Measurements from ENCODE around the gene TGFBR2.

TGFBR2 gene

DNA sequence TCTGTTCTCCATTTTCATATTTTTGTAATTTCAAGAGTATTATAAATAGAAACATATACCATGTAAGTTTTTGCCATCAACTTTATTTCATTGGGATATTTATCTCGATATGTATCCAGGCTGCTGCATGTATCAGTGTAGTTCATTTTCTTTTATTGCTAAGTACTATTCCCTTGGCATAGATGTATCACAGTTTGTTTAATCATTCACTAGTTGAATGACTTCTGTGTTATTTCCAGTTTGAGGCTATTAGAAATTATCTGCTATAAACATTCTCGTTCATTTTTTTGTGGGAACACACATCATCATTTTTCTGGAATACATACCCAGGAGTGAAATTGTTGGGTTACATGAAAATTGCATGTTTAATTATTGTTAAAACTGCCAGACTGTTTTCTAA, 18.5 kb upstream of the TGFBR2 start:
- no peak for TF ChIP-seq CTCF (conservative IDR thresholded peaks at IDR 0.05)
- H3K27ac ChIP-seq, result no peak overlapping the region

DNA sequence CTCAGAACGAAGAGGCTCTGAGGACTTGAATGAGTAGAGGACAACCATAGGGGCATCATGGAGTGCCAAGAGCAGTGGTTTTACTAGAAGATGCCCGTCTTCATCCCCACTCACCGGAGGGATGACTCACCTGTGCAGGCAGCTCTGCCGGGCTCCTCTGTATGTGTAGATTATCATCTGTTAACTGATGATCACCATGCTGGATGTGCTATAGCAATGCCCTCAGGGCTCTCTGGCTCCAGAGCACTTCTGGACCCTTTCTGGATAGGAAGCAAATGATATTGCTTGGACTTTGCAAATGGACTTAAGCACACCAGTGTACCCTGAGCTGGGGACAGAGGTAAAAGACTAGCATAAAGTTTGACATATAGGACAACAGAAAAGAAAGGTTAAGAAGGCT, 10.2 kb upstream of the TGFBR2 start:
- no peak for TF ChIP-seq CTCF (conservative IDR thresholded peaks at IDR 0.05)
- H3K27ac ChIP-seq, result no peak overlapping the region

GRCh38 chr3:30597131-30597768, 9.2 kb upstream of the TGFBR2 start:
- no peak for TF ChIP-seq CTCF (conservative IDR thresholded peaks at IDR 0.05)
- peak overlapping the region; percentile 54 for H3K27ac ChIP-seq

DNA sequence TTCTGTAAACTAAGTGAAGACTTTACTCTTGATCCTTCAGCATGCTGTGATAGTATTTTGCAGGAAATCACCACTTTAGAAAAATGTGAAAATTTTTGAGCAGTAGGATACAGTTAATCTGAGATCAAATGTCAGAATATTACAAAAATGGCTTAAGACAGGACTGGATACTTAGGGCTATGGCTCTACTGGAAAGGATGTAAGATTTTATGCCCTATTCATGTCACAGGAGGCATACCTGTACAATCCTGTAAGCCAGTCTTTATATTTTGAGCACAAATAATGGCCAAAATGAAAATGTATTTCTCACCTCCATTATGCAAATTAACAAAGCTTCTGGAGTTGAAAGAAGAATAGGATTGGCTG, 8.6 kb upstream of the TGFBR2 start:
- peak overlapping the region; percentile 54 for H3K27ac ChIP-seq
- TF ChIP-seq CTCF (conservative IDR thresholded peaks at IDR 0.05), result no peak

DNA sequence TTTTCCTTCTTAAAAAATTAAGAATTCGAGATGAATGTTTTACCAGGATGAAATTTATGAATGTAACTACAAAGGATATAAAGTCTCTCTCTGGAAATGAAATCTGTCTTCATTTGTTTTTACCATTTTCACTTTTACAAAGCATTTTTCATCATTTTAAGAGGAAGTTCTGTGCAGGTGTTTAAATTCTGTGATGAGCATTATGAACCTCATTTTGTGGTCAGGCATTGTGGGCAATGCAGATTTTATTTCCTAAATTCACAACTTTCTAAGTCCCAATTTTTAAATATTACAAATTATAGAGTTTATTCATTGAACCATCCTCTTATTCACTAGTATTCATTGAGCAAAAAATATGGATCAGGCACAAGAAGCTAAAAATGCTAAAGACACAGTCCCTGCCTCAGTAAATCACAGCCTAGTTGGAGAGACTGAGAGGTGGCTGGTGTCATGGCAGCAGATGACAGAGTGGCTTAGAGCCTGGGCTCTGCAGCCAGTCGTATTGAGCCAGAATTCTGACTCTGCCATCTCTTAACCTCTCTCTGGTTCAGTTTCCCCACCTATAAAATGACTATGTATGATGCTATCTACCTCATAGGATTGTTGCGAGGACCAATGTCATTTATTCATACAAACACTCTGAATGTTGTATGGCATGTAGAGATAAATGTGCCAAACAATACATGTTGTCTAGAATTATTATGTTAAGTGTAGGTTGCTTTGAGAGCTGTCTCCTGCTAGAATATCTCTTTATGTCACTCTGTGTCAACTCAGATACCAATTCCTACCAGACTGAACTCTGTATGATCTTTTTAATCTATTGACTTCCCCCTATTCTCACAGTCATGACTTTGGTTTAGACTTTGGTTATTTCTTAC, 7.5 kb upstream of the TGFBR2 start:
- no peak overlapping the region for H3K27ac ChIP-seq

GRCh38 chr3:30600572-30600971, 5.8 kb upstream of the TGFBR2 start:
- TF ChIP-seq CTCF (conservative IDR thresholded peaks at IDR 0.05), result no peak
- no peak overlapping the region for H3K27ac ChIP-seq

More for the DNA sequence above, 7.5 kb upstream of the TGFBR2 start:
- TF ChIP-seq CTCF (conservative IDR thresholded peaks at IDR 0.05), result no peak

DNA sequence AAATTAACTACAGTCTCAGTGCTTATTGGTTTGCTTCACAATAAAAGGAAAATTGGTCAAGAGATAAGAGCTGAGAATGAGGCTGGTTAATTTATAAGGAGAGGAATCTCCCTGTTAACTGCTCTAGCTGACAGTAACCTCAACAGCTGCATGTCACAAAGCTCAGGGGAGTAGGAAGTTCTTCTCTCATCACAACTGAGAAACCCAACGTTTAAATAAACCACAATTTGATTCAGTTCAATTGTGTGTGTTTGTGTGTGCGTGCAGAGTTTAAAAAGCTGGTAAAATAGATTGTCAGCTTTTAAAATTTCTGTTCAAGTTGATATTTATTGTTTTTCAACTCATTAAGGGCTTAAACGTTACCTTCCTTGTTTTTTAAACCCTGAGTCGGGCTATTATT, 3.5 kb upstream of the TGFBR2 start:
- no peak overlapping the region for H3K27ac ChIP-seq
- no peak for TF ChIP-seq CTCF (conservative IDR thresholded peaks at IDR 0.05)
